Kidney (tissue), 14 donors: Measurements from ENCODE around the gene ABCA7. TPM values are rescaled to one million over a fixed set of nuclear protein-coding genes. Genes with fewer than 3 reads are reported as not detected.

Experiments used
- DNase-seq, 5 donors: peaks; one replicate each; pipeline ENCODE4 v3.0.0-alpha.2; 2013 to 2020
- FAIRE-seq: peaks from 2 replicates; lab custom pipeline; 2012; peaks lifted over from hg19 to GRCh38; lab: Jason Lieb, UNC
- H3K27ac ChIP-seq, 2 donors: one replicate each; pipeline ENCODE4 v1.7.0; 2013; ENCODE audit warnings: low read depth in 2 of 2, low read length in 2 of 2, inconsistent platforms in 1 of 2
- H3K27me3 ChIP-seq: one replicate; pipeline ENCODE4 v1.7.1; 2013; ENCODE audit warnings: low read length, inconsistent platforms; ENCODE audit not compliant: control insufficient read depth, insufficient read depth
- H3K36me3 ChIP-seq, 3 donors: one replicate each; pipeline versions ENCODE4 v1.7.0 to v1.7.1; 2013; ENCODE audit warnings: low read length in 3 of 3, control low read depth in 1 of 3, inconsistent platforms in 1 of 3; ENCODE audit not compliant: insufficient read depth in 3 of 3, control insufficient read depth in 2 of 3
- H3K4me1 ChIP-seq, 3 donors: one replicate each; pipeline versions ENCODE4 v1.7.0 to v1.7.1; 2013; ENCODE audit warnings: low read length in 3 of 3, inconsistent platforms in 1 of 3, low read depth in 1 of 3; ENCODE audit not compliant: control insufficient read depth in 2 of 3, insufficient read depth in 2 of 3
- H3K4me3 ChIP-seq, 3 donors: one replicate each; pipeline versions ENCODE4 v1.7.0 to v1.8.1; 2013; ENCODE audit warnings: low read length in 3 of 3, control low read depth in 1 of 3, inconsistent platforms in 1 of 3
- H3K9ac ChIP-seq, 3 donors: one replicate each; pipeline versions ENCODE4 v1.7.0 to v1.7.1; 2013; ENCODE audit warnings: low read length in 3 of 3, control low read depth in 1 of 3, inconsistent platforms in 1 of 3
- H3K9me3 ChIP-seq, 3 donors: one replicate each; pipeline versions ENCODE4 v1.7.0 to v1.7.1; 2013; ENCODE audit warnings: low read length in 3 of 3, control low read depth in 1 of 3, inconsistent platforms in 1 of 3; ENCODE audit not compliant: control insufficient read depth in 2 of 3, insufficient read depth in 1 of 3
- intact Hi-C: fragments of 100-400 bp; cut with DNase I; formaldehyde crosslinking; loops from one replicate; pipeline ENCODE4 v1.11.1; 2022
- polyA plus RNA-seq: library from polyadenylated mRNA; stranded (reverse); fragments of 350-450 nt; fragmentation: Illumina TruSeq; extraction: RNeasy Lipid Tissue Mini Kit (QIAGEN cat#74804); gene quantifications from one replicate; pipeline ENCODE4 v1.2.3, GENCODE V29; 2014; ENCODE audit warnings: low read depth, low replicate concordance; ENCODE audit not compliant: insufficient read depth
- total RNA-seq: library from RNA; stranded (reverse); fragmentation: NEBNext Ultra II Directional; extraction: Animal tissue kit (Norgen Biotek cat#: 25700); gene quantifications from one replicate; pipeline ENCODE4 v1.2.1, GENCODE V29; 2021
- TF ChIP-seq, protein P1 (sequence below): IDR thresholded peaks from 3 replicates; pipeline ENCODE4 v1.5.1; 2012; ENCODE audit warnings: mild to moderate bottlenecking, moderate library complexity, borderline replicate concordance; ENCODE audit not compliant: insufficient read depth; ENCODE audit errors: extremely low read depth
- donor health status: control.
- donor health status: control.
- donor health status: control.
- donor health status: control.
- donor health status: control.
- donor health status: DM: yes; HTN: yes; CAD: no.
- donor health status: Normal renal cell carcinoma (clear cell type).

The ABCA7 gene
- total and polyA plus RNA-seq, 2 donors from 2014 or later: 11.7 to 20.4 TPM

- Histone ChIP-seq H3K27ac (no peak overlapping the region), H3K36me3 (no peaks in the 10 kb centered on the region), H3K9ac (no peak overlapping the region), H3K27me3 (peaks cover 3% of the 10 kb centered on the region), H3K4me3 (no peak overlapping the region), H3K4me1 (peaks cover 0 to 3% (median 0%) of the 10 kb centered on the region in 3 donors), H3K9me3 (no peaks in the 10 kb centered on the region)
- TF ChIP-seq, protein P1, sequence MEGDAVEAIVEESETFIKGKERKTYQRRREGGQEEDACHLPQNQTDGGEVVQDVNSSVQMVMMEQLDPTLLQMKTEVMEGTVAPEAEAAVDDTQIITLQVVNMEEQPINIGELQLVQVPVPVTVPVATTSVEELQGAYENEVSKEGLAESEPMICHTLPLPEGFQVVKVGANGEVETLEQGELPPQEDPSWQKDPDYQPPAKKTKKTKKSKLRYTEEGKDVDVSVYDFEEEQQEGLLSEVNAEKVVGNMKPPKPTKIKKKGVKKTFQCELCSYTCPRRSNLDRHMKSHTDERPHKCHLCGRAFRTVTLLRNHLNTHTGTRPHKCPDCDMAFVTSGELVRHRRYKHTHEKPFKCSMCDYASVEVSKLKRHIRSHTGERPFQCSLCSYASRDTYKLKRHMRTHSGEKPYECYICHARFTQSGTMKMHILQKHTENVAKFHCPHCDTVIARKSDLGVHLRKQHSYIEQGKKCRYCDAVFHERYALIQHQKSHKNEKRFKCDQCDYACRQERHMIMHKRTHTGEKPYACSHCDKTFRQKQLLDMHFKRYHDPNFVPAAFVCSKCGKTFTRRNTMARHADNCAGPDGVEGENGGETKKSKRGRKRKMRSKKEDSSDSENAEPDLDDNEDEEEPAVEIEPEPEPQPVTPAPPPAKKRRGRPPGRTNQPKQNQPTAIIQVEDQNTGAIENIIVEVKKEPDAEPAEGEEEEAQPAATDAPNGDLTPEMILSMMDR: no peak
- intact Hi-C loops: no loop called here
- DNase-seq (no peak), FAIRE-seq (no peak)
These were observed 36.1 kb downstream of the ABCA7 start for GRCh38 chr19:1076046-1076386.

- intact Hi-C loops: no loop called here
- H3K36me3 ChIP-seq: no peaks in the 10 kb centered on the region
- DNase-seq (peak in 1 of 5 donors; percentile 90), FAIRE-seq (no peak)
- H3K27me3 ChIP-seq: peaks cover 3% of the 10 kb centered on the region
- no peak overlapping the region for H3K27ac ChIP-seq
- H3K4me1 ChIP-seq: peaks cover 0 to 3% (median 0%) of the 10 kb centered on the region in 3 donors
- TF ChIP-seq, protein P1: no peak
- H3K9ac ChIP-seq: no peak overlapping the region
- no peaks in the 10 kb centered on the region for H3K9me3 ChIP-seq
- H3K4me3 ChIP-seq: no peak overlapping the region
These were observed 37.0 kb downstream of the ABCA7 start for GRCh38 chr19:1076951-1077350.

- no peak for FAIRE-seq
- intact Hi-C loops: no loop called here
- H3K36me3 ChIP-seq: no peaks in the 10 kb centered on the region
These were observed 39.7 kb downstream of the ABCA7 start for GRCh38 chr19:1079566-1080111.

More at GRCh38 chr19:1079566-1080111, 39.7 kb downstream of the ABCA7 start:
- Histone ChIP-seq H3K27ac (no peak overlapping the region), H3K9ac (no peak overlapping the region), H3K4me3 (no peak overlapping the region), H3K27me3 (no peaks in the 10 kb centered on the region), H3K9me3 (no peaks in the 10 kb centered on the region), H3K4me1 (peaks cover 0 to 7% (median 0%) of the 10 kb centered on the region in 3 donors)
- peak in 1 of 5 donors; percentile 84 for DNase-seq
- TF ChIP-seq, protein P1: no peak
